WTC11 (cell line): Measurements from ENCODE around the gene LPIN3. TPM values are rescaled to one million over a fixed set of nuclear protein-coding genes. Genes with fewer than 3 reads are reported as not detected.

Source experiments
- ATAC-seq: fragments of 200-7000 bp; cut with Tn5 transposase; 2 replicates; pipeline ENCODE4 v1.10.0; 2021; ENCODE audit warnings: mild to moderate bottlenecking, moderate library complexity
- CTCF ChIA-PET: fragments of 300-600 bp; sonication (Branson Sonifier 250); formaldehyde crosslinking; loops from one replicate; lab custom pipeline; 2021; ENCODE audit warnings: antibody characterized with exemption; lab: Charles Lee
- POLR2A ChIA-PET: fragments of 350-600 bp; sonication (Branson Sonifier 250); formaldehyde crosslinking; loops from one replicate; lab custom pipeline; 2021; ENCODE audit warnings: antibody characterized with exemption; lab: Charles Lee
- DNase-seq: peaks from one replicate; pipeline ENCODE4 v3.0.0; 2021; ENCODE audit warnings: low spot score
- H3K27ac Mint-ChIP-seq: 2 replicates; pipeline ENCODE4 v1.8.0; 2021; ENCODE audit warnings: mixed read lengths
- H3K27me3 Mint-ChIP-seq: 2 replicates; pipeline ENCODE4 v1.8.0; 2021; ENCODE audit warnings: low read depth, mild to moderate bottlenecking, moderate library complexity, mixed read lengths
- H3K36me3 Mint-ChIP-seq: 2 replicates; pipeline ENCODE4 v1.8.0; 2021; ENCODE audit warnings: mixed read lengths
- H3K4me1 Mint-ChIP-seq: 2 replicates; pipeline ENCODE4 v1.8.0; 2022; ENCODE audit warnings: mixed read lengths
- H3K4me3 Mint-ChIP-seq: 2 replicates; pipeline ENCODE4 v1.8.0; 2021; ENCODE audit warnings: mild to moderate bottlenecking, moderate library complexity, mixed read lengths
- H3K9me3 Mint-ChIP-seq: 2 replicates; pipeline ENCODE4 v1.8.0; 2021; ENCODE audit warnings: mixed read lengths
- AFF4 ChIP-seq: sonication (generic); formaldehyde crosslinking; IDR thresholded peaks from 2 replicates; pipeline ENCODE4 v1.8.1; 2023; ENCODE audit warnings: mild to moderate bottlenecking, missing genetic modification reagents, borderline replicate concordance
- AR ChIP-seq: fragments of 250-450 bp; sonication (Bioruptor Pico); IDR thresholded peaks from 2 replicates; pipeline ENCODE4 v1.9.0; 2021; ENCODE audit warnings: mild to moderate bottlenecking
- ATF3 ChIP-seq: sonication (generic); formaldehyde crosslinking; conservative IDR thresholded peaks from 2 replicates; pipeline ENCODE4 v1.8.1; 2022; ENCODE audit warnings: mild to moderate bottlenecking, missing genetic modification reagents
- CREB1 ChIP-seq: sonication (generic); formaldehyde crosslinking; IDR thresholded peaks from 2 replicates; pipeline ENCODE4 v1.8.0; 2023; ENCODE audit warnings: mild to moderate bottlenecking, missing genetic modification reagents
- FOXP4 ChIP-seq: sonication (generic); formaldehyde crosslinking; IDR thresholded peaks from 2 replicates; pipeline ENCODE4 v1.8.0; 2022; ENCODE audit warnings: mild to moderate bottlenecking, missing genetic modification reagents
- HMGA2 ChIP-seq: fragments of 250-450 bp; sonication (Bioruptor Pico); IDR thresholded peaks from 2 replicates; pipeline ENCODE4 v1.4.0; 2021; ENCODE audit warnings: mild to moderate bottlenecking, moderate library complexity
- IRF1 ChIP-seq: sonication (generic); formaldehyde crosslinking; IDR thresholded peaks from 2 replicates; pipeline ENCODE4 v1.8.0; 2023; ENCODE audit warnings: missing genetic modification reagents
- KAT7 ChIP-seq: sonication (generic); formaldehyde crosslinking; IDR thresholded peaks from 2 replicates; pipeline ENCODE4 v1.8.1; 2023; ENCODE audit warnings: missing genetic modification reagents, mild to moderate bottlenecking, borderline replicate concordance
- MAX ChIP-seq: sonication (generic); formaldehyde crosslinking; IDR thresholded peaks from 2 replicates; pipeline ENCODE4 v1.8.0; 2022; ENCODE audit warnings: mild to moderate bottlenecking, missing genetic modification reagents
- OVOL2 ChIP-seq: fragments of 250-450 bp; sonication (Bioruptor Pico); IDR thresholded peaks from 2 replicates; pipeline ENCODE4 v1.9.0; 2021; ENCODE audit warnings: mild to moderate bottlenecking, borderline replicate concordance
- PRDM15 ChIP-seq: sonication (generic); formaldehyde crosslinking; IDR thresholded peaks from 2 replicates; pipeline ENCODE4 v1.8.0; 2022; ENCODE audit warnings: missing genetic modification reagents
- PRRX2 ChIP-seq: fragments of 250-450 bp; sonication (Bioruptor Pico); IDR thresholded peaks from 2 replicates; pipeline ENCODE4 v1.8.0; 2021; ENCODE audit warnings: mild to moderate bottlenecking
- ZBTB21 ChIP-seq: sonication (generic); formaldehyde crosslinking; IDR thresholded peaks from 2 replicates; pipeline ENCODE4 v1.8.1; 2023; ENCODE audit warnings: mild to moderate bottlenecking, missing genetic modification reagents, borderline replicate concordance
- ZNF121 ChIP-seq: sonication (generic); formaldehyde crosslinking; IDR thresholded peaks from 2 replicates; pipeline ENCODE4 v1.8.0; 2023; ENCODE audit warnings: missing genetic modification reagents
- ZNF512 ChIP-seq: sonication (generic); formaldehyde crosslinking; IDR thresholded peaks from 2 replicates; pipeline ENCODE4 v1.8.1; 2022; ENCODE audit warnings: missing genetic modification reagents, borderline replicate concordance
- total RNA-seq: library from RNA; stranded (reverse); gene quantifications from 3 replicates; pipeline ENCODE4 v1.2.3, GENCODE V29; 2021

The LPIN3 gene
- total RNA-seq, 1 experiment from 2014 or later, result 7.9 TPM

GRCh38 chr20:41308290-41308711, 32.3 kb upstream of the LPIN3 start (continued):
- TF ChIP-seq AR (CRISPR knock-in tag) (no peak), OVOL2 (CRISPR knock-in tag) (no peak), IRF1 (CRISPR knock-in tag) (no peak), PRRX2 (CRISPR knock-in tag) (no peak), ZBTB21 (CRISPR knock-in tag) (no peak), ZNF512 (CRISPR knock-in tag) (no peak), AFF4 (CRISPR knock-in tag) (no peak)

GRCh38 chr20:41308726-41309413, 31.8 kb upstream of the LPIN3 start:
- ChIA-PET CTCF (interaction anchor here (1.4 to 1.6 kb wide), 2 partner anchors 32 to 59 kb away, joined by 5 read pairs; partner anchors contain the start of gene LPIN3), POLR2A (no interaction called here)
- no peak for ATAC-seq
- DNase-seq, result no peak
- Mint-ChIP-seq H3K36me3 (no peaks in the 10 kb centered on the region), H3K4me3 (no peak overlapping the region), H3K9me3 (peaks cover 4% of the 10 kb centered on the region; the same call in 1 of the 2 replicates), H3K4me1 (peaks cover 15% of the 10 kb centered on the region), H3K27ac (no peak overlapping the region), H3K27me3 (no peaks in the 10 kb centered on the region)
- no peak for TF ChIP-seq FOXP4 (CRISPR knock-in tag)
- no peak for TF ChIP-seq KAT7 (CRISPR knock-in tag)
- no peak for TF ChIP-seq CREB1 (CRISPR knock-in tag)
- no peak for TF ChIP-seq PRDM15
- TF ChIP-seq OVOL2 (CRISPR knock-in tag), result no peak
- TF ChIP-seq ZNF121 (CRISPR knock-in tag), result no peak
- TF ChIP-seq HMGA2 (CRISPR knock-in tag), result no peak
- no peak for TF ChIP-seq ATF3
- no peak for TF ChIP-seq MAX (CRISPR knock-in tag)
- no peak for TF ChIP-seq AR (CRISPR knock-in tag)
